Mammary epithelial cell (primary cell): Measurements from ENCODE around the gene ASIC2.

Source experiments
- CTCF ChIP-seq, 2 donors: IDR thresholded peaks in 1 of 2; conservative IDR thresholded peaks in 1 of 2; 2 replicates each; pipeline ENCODE4 v1.5.1; 2011 to 2012; ENCODE audit warnings: inconsistent platforms in 2 of 2, low read length in 2 of 2, mild to moderate bottlenecking in 2 of 2, control low read depth in 1 of 2, low read depth in 1 of 2; ENCODE audit not compliant: insufficient read depth in 1 of 2; ENCODE audit errors: extremely low read depth in 1 of 2
- EZH2 ChIP-seq: IDR thresholded peaks from 2 replicates; pipeline ENCODE4 v1.6.1; 2012; ENCODE audit warnings: low read length, inconsistent platforms, borderline replicate concordance

GRCh38 chr17:33127706-33128105 lies 165.4 kb downstream of the ASIC2 start:
- no peak for TF ChIP-seq CTCF (conservative IDR thresholded peaks at IDR 0.05 in 1 of 2, IDR thresholded peaks at IDR 0.05 in 1 of 2; ENCODE audit: extremely low read depth in 1 of 2, insufficient read depth in 1 of 2, low read depth in 1 of 2, low read length in 2 of 2)
- no peak for TF ChIP-seq EZH2
